Endothelial cell of umbilical vein (primary cell): ENCODE data around the gene AKR7A2. TPM values are rescaled to one million over a fixed set of nuclear protein-coding genes. Genes with fewer than 3 reads are reported as not detected.
"Not testable (repeated sequence)": the region's sequence is repeated elsewhere in the genome, so short reads cannot be mapped to it uniquely, and the experiment has no call there.

Experiments
- BruUV-seq: library from RNA; stranded (reverse); fragments of 400-500 nt; replicated peaks from 2 replicates; lab custom pipeline; 2021; lab: Mats Ljungman, UMichigan
- CTCF ChIA-PET: fragments of 300-600, 350-600 bp; sonication (Branson Sonifier 250); formaldehyde crosslinking; loops from one replicate; lab custom pipeline; 2021; ENCODE audit warnings: antibody characterized with exemption, inconsistent platforms; lab: Charles Lee
- POLR2A ChIA-PET: fragments of 300-600, 350-600 bp; sonication (Branson Sonifier 250); formaldehyde crosslinking; loops from one replicate; lab custom pipeline; 2021; ENCODE audit warnings: antibody characterized with exemption, inconsistent platforms; lab: Charles Lee
- DNase-seq: peaks from one replicate; pipeline ENCODE4 v3.0.0-alpha.2; 2011; ENCODE audit warnings: low read depth, low spot score
- FAIRE-seq: peaks from 2 replicates; lab custom pipeline; 2011; peaks lifted over from hg19 to GRCh38; lab: Jason Lieb, UNC
- H2AFZ ChIP-seq: 2 replicates; pipeline ENCODE4 v1.6.0; 2012; ENCODE audit warnings: low read depth, low read length, control low read depth, inconsistent platforms
- H3K27ac ChIP-seq: 2 replicates; pipeline ENCODE4 v1.5.1; 2011; ENCODE audit warnings: low read depth, mild to moderate bottlenecking, control low read depth, low read length, moderate library complexity; ENCODE audit not compliant: insufficient read depth
- H3K27me3 ChIP-seq, 2 experiments: 2 replicates each; pipeline versions ENCODE4 v1.6.0 to v1.6.1; 2011; ENCODE audit warnings: low read length in 2 of 2, mixed read lengths in 1 of 2; ENCODE audit not compliant: control insufficient read depth in 2 of 2, insufficient read depth in 2 of 2
- H3K36me3 ChIP-seq, 2 experiments: 2 replicates in 1 of 2; 3 replicates in 1 of 2; pipeline ENCODE4 v1.5.1; 2011; ENCODE audit warnings: low read length in 2 of 2, mild to moderate bottlenecking in 1 of 2, moderate library complexity in 1 of 2; ENCODE audit not compliant: control insufficient read depth in 2 of 2, insufficient read depth in 2 of 2; ENCODE audit errors: extremely low read depth in 1 of 2
- H3K4me1 ChIP-seq: 3 replicates; pipeline ENCODE4 v1.5.1; 2011; ENCODE audit warnings: mild to moderate bottlenecking, low read length; ENCODE audit not compliant: control insufficient read depth, insufficient read depth; ENCODE audit errors: extremely low read depth
- H3K4me2 ChIP-seq: 2 replicates; pipeline ENCODE4 v1.6.1; 2011; ENCODE audit warnings: low read length, control low read depth, mixed read lengths; ENCODE audit not compliant: insufficient read depth
- H3K4me3 ChIP-seq, 3 experiments: fragments of 200-600 bp in 1 of 3; sonication (generic), shearing (Covaris generic) in 1 of 3; replicated peaks in 1 of 3; 2 replicates each; pipeline ENCODE4 v1.5.1; 2011 to 2016; ENCODE audit warnings: control low read depth in 3 of 3, low read length in 3 of 3, mild to moderate bottlenecking in 2 of 3, inconsistent platforms in 1 of 3, low read depth in 1 of 3, moderate library complexity in 1 of 3; ENCODE audit not compliant: insufficient read depth in 1 of 3
- H3K79me2 ChIP-seq: 2 replicates; pipeline ENCODE4 v1.6.0; 2012; ENCODE audit warnings: low read length, inconsistent platforms; ENCODE audit not compliant: control insufficient read depth, insufficient read depth
- H3K9ac ChIP-seq: replicated peaks from 2 replicates; pipeline ENCODE3; 2011; ENCODE audit warnings: low read length, control low read depth; ENCODE audit not compliant: insufficient read depth; ENCODE audit errors: extremely low read depth
- H3K9me1 ChIP-seq: replicated peaks from 3 replicates; pipeline ENCODE4 v1.6.0; 2011; ENCODE audit warnings: mild to moderate bottlenecking, low read length; ENCODE audit not compliant: control insufficient read depth, insufficient read depth; ENCODE audit errors: extremely low read depth
- H3K9me3 ChIP-seq: replicated peaks from 2 replicates; pipeline ENCODE4 v1.5.1; 2012; ENCODE audit warnings: low read length, inconsistent platforms; ENCODE audit not compliant: control insufficient read depth, insufficient read depth
- H4K20me1 ChIP-seq: replicated peaks from 2 replicates; pipeline ENCODE3; 2011; ENCODE audit warnings: mild to moderate bottlenecking, low read length; ENCODE audit not compliant: control insufficient read depth, insufficient read depth; ENCODE audit errors: extremely low read depth
- CTCF ChIP-seq, 2 donors: IDR thresholded peaks; 1 replicate in 1 of 2; 2 replicates in 1 of 2; pipeline ENCODE4 v1.5.1; 2011; ENCODE audit warnings: low read length in 2 of 2, mild to moderate bottlenecking in 2 of 2, moderate library complexity in 2 of 2, control low read depth in 1 of 2, inconsistent platforms in 1 of 2, low read depth in 1 of 2; ENCODE audit not compliant: insufficient read depth in 1 of 2; ENCODE audit errors: extremely low read depth in 1 of 2
- FOS ChIP-seq: IDR thresholded peaks from 2 replicates; pipeline ENCODE4 v1.6.1; 2011; ENCODE audit warnings: mild to moderate bottlenecking, low read length, moderate library complexity, borderline replicate concordance; ENCODE audit not compliant: insufficient read depth
- GATA2 ChIP-seq: IDR thresholded peaks from 2 replicates; pipeline ENCODE4 v1.7.0; 2011; ENCODE audit warnings: low read depth, mild to moderate bottlenecking, moderate library complexity, mixed read lengths, low read length; ENCODE audit not compliant: insufficient read length, insufficient read depth
- JUN ChIP-seq: IDR thresholded peaks from 2 replicates; pipeline ENCODE4 v1.6.1; 2011; ENCODE audit warnings: borderline replicate concordance, low read depth; ENCODE audit not compliant: insufficient read length, insufficient read depth
- MAX ChIP-seq: IDR thresholded peaks from 2 replicates; pipeline ENCODE4 v1.6.1; 2011; ENCODE audit not compliant: insufficient read depth, insufficient read length
- MYC ChIP-seq: IDR thresholded peaks from one replicate; pipeline ENCODE4 v1.6.1; 2011; ENCODE audit warnings: mild to moderate bottlenecking, low read depth, low read length
- POLR2A ChIP-seq: IDR thresholded peaks from 2 replicates; pipeline ENCODE4 v1.6.1; 2012; ENCODE audit warnings: low read depth, mild to moderate bottlenecking, control low read depth, low read length
- POLR2AphosphoS5 ChIP-seq: IDR thresholded peaks from 2 replicates; pipeline ENCODE4 v1.6.1; 2012; ENCODE audit warnings: low read depth, mild to moderate bottlenecking, control low read depth, low read length, moderate library complexity; ENCODE audit not compliant: insufficient read depth
- dilution Hi-C: fragments of 300-500 bp; cut with MboI; formaldehyde crosslinking; loops from one replicate; pipeline ENCODE4 v1.15.0; 2019; ENCODE audit warnings: low sequenced_read_pairs; ENCODE audit not compliant: extremely low pct_ligation_motif_present
- intact Hi-C: fragments of 100-400 bp; cut with micrococcal nuclease; formaldehyde crosslinking; loops from one replicate; pipeline ENCODE4 v1.10.0; 2022
- polyA plus RNA-seq, 4 experiments: library from polyadenylated mRNA; depleted of rRNA in 3 of 4; stranded (reverse) in 3 of 4; unstranded in 1 of 4; fragments of >200 nt; gene quantifications; 2 replicates each; pipeline versions ENCODE4 v1.2.1 to v1.2.3, GENCODE V29; 2011 to 2012; ENCODE audit warnings: missing spikeins in 1 of 4
- total RNA-seq: library from RNA; stranded (reverse); gene quantifications from 2 replicates; pipeline ENCODE4 v1.2.3, GENCODE V29; 2021

Gene AKR7A2
- total and polyA plus RNA-seq, 2 donors (not counting 3 experiments of a cell fraction or from before 2014, with no cell fraction given), result 48.0 to 70.7 TPM

- peak overlapping the region; percentile 99 for H2AFZ ChIP-seq
- H3K4me3 ChIP-seq, result peak overlapping the region in 1 of 3 experiments; percentile 54
- peaks cover 5% of the 10 kb centered on the region for H3K4me1 ChIP-seq
- H3K9me3 ChIP-seq, result no peaks in the 10 kb centered on the region
- BruUV-seq, result no TSS peak
- DNase-seq (no peak), FAIRE-seq (no peak)
- CTCF ChIA-PET, result no interaction called here
- no peaks in the 10 kb centered on the region for H3K36me3 ChIP-seq
- H3K4me2 ChIP-seq, result peak overlapping the region; percentile 86
- POLR2A ChIA-PET, result no interaction called here
- dilution Hi-C loops, result no loop called here
- intact Hi-C loops, result no loop called here
- H3K27ac ChIP-seq, result no peak overlapping the region
- no peaks in the 10 kb centered on the region for H3K9me1 ChIP-seq
- no peaks in the 10 kb centered on the region for H3K27me3 ChIP-seq
- H3K9ac ChIP-seq, result no peak overlapping the region
- TF ChIP-seq MAX, result no peak
- no peak for TF ChIP-seq JUN
- no peak for TF ChIP-seq GATA2
- no peak for TF ChIP-seq CTCF (IDR thresholded peaks at IDR 0.05; ENCODE audit: extremely low read depth in 1 of 2, insufficient read depth in 1 of 2, low read depth in 1 of 2, low read length in 2 of 2)
- no peak for TF ChIP-seq POLR2AphosphoS5
- TF ChIP-seq POLR2A, result no peak
- no peak for TF ChIP-seq FOS
- no peak for TF ChIP-seq MYC
- no peaks in the 10 kb centered on the region for H4K20me1 ChIP-seq
- no peaks in the 10 kb centered on the region for H3K79me2 ChIP-seq
These were observed 22.7 kb downstream of the AKR7A2 start for GRCh38 chr1:19289244-19289643.

GRCh38 chr1:19288324-19289241 lies 23.4 kb downstream of the AKR7A2 start, which contains the start of gene AKR7A3:
TSS of gene AKR7A3 (minus strand) at chr1:19288770. CDS start at chr1:19288709, 61 bp downstream.
- Histone ChIP-seq H2AFZ (peak within 1 kb of the TSS; percentile 99), H3K4me2 (peak within 1 kb of the TSS; percentile 86), H3K4me3 (peak within 1 kb of the TSS; percentile 25 to 54 (median 36))
- POLR2A ChIA-PET, dilution Hi-C loops, intact Hi-C loops, H3K27ac ChIP-seq, H4K20me1 ChIP-seq, H3K27me3 ChIP-seq, H3K36me3 ChIP-seq, H3K9ac ChIP-seq, H3K9me3 ChIP-seq, BruUV-seq, H3K4me1 ChIP-seq, H3K79me2 ChIP-seq, CTCF ChIA-PET, H3K9me1 ChIP-seq: not testable (repeated sequence)
- FAIRE-seq (peak; percentile 77), DNase-seq (peak; percentile 28)
